PC-3 (cell line): Measurements from ENCODE around the gene GSDME. TPM values are rescaled to one million over a fixed set of nuclear protein-coding genes. Genes with fewer than 3 reads are reported as not detected.

Experiments used
- ATAC-seq: fragments of 200-7000 bp; cut with Tn5 transposase; 2 replicates; pipeline ENCODE4 v1.9.1; 2020; ENCODE audit warnings: mild to moderate bottlenecking, moderate library complexity
- BruUV-seq: library from RNA; stranded (reverse); fragments of 400-500 nt; replicated peaks from 2 replicates; lab custom pipeline; 2021; lab: Mats Ljungman, UMichigan
- CTCF ChIA-PET: fragments of 300-600 bp; sonication (Branson Sonifier 250); formaldehyde crosslinking; loops from one replicate; lab custom pipeline; 2022; ENCODE audit warnings: antibody characterized with exemption; lab: Charles Lee
- POLR2A ChIA-PET: fragments of 300-600 bp; sonication (Branson Sonifier 250); formaldehyde crosslinking; loops from one replicate; lab custom pipeline; 2022; ENCODE audit warnings: antibody characterized with exemption; ENCODE audit not compliant: unreplicated experiment; lab: Charles Lee
- DNase-seq: peaks from one replicate; pipeline ENCODE4 v3.0.0-alpha.2; 2015
- H2AFZ ChIP-seq: fragments of 300-600 bp; sonication (generic); 2 replicates; pipeline ENCODE4 v1.6.0; 2016; ENCODE audit warnings: antibody characterized with exemption, low read length
- H3F3A ChIP-seq: fragments of 300-600 bp; sonication (generic); one replicate; pipeline ENCODE4 v1.6.0; 2017; ENCODE audit warnings: antibody characterized with exemption, low read length, control low read depth, mild to moderate bottlenecking; ENCODE audit not compliant: unreplicated experiment
- H3K27ac ChIP-seq: fragments of 300-600 bp; sonication (generic); 2 replicates; pipeline ENCODE4 v1.5.1; 2016; ENCODE audit warnings: mild to moderate bottlenecking, low read length
- H3K27me3 ChIP-seq: fragments of 300-600 bp; sonication (generic); 2 replicates; pipeline ENCODE4 v1.6.1; 2016; ENCODE audit warnings: low read length, mixed read lengths
- H3K36me3 ChIP-seq: fragments of 300-600 bp; sonication (generic); 2 replicates; pipeline ENCODE4 v1.6.1; 2016; ENCODE audit warnings: low read depth, mixed run types, low read length, mixed read lengths
- H3K4me1 ChIP-seq: fragments of 300-600 bp; sonication (generic); 2 replicates; pipeline ENCODE4 v1.5.1; 2016; ENCODE audit warnings: low read length; ENCODE audit not compliant: insufficient read depth
- H3K4me2 ChIP-seq: fragments of 300-600 bp; sonication (generic); 2 replicates; pipeline ENCODE4 v1.6.0; 2016; ENCODE audit warnings: low read length
- H3K4me3 ChIP-seq: fragments of 300-600 bp; sonication (generic); 2 replicates; pipeline ENCODE4 v1.5.1; 2016; ENCODE audit warnings: mild to moderate bottlenecking, low read length, mixed read lengths
- H3K79me2 ChIP-seq: fragments of 300-600 bp; sonication (generic); 2 replicates; pipeline ENCODE4 v1.6.1; 2017; ENCODE audit warnings: low read length, mixed read lengths
- H3K9ac ChIP-seq: fragments of 300-600 bp; sonication (generic); 2 replicates; pipeline ENCODE4 v1.6.0; 2016; ENCODE audit warnings: mild to moderate bottlenecking, low read length
- H3K9me2 ChIP-seq: fragments of 300-600 bp; sonication (generic); replicated peaks from 2 replicates; pipeline ENCODE4 v1.6.1; 2016; ENCODE audit warnings: mixed run types, low read length, mixed read lengths
- H3K9me3 ChIP-seq: fragments of 300-600 bp; sonication (generic); 2 replicates; pipeline ENCODE4 v1.6.1; 2016; ENCODE audit warnings: low read length, mixed read lengths
- H4K20me1 ChIP-seq: fragments of 300-600 bp; sonication (generic); 2 replicates; pipeline ENCODE4 v1.6.1; 2016; ENCODE audit warnings: low read length, mixed read lengths
- EZH2 ChIP-seq: fragments of 300-600 bp; sonication (generic); IDR thresholded peaks from one replicate; pipeline ENCODE4 v1.6.1; 2017; ENCODE audit warnings: antibody characterized with exemption, mild to moderate bottlenecking, low read length; ENCODE audit not compliant: unreplicated experiment
- EZH2phosphoT487 ChIP-seq: fragments of 300-600 bp; sonication (generic); IDR thresholded peaks from 2 replicates; pipeline ENCODE4 v1.6.1; 2018; ENCODE audit warnings: mild to moderate bottlenecking, antibody characterized with exemption, low read length, borderline replicate concordance
- intact Hi-C: fragments of 100-400 bp; cut with micrococcal nuclease; formaldehyde crosslinking; loops from 2 replicates; pipeline ENCODE4 v1.9.0; 2023
- total RNA-seq: library from RNA; depleted of rRNA; stranded (reverse); fragments of >200 nt; gene quantifications from 2 replicates; pipeline ENCODE4 v1.2.3, GENCODE V29; 2014
- TF ChIP-seq, protein P1 (sequence below): fragments of 300-600 bp; sonication (generic); conservative IDR thresholded peaks from 2 replicates; pipeline ENCODE4 v1.5.1; 2017; ENCODE audit warnings: antibody characterized with exemption, low read depth, mild to moderate bottlenecking, low read length

Gene GSDME
- total RNA-seq, 1 experiment from 2014 or later: 12.0 TPM

DNA sequence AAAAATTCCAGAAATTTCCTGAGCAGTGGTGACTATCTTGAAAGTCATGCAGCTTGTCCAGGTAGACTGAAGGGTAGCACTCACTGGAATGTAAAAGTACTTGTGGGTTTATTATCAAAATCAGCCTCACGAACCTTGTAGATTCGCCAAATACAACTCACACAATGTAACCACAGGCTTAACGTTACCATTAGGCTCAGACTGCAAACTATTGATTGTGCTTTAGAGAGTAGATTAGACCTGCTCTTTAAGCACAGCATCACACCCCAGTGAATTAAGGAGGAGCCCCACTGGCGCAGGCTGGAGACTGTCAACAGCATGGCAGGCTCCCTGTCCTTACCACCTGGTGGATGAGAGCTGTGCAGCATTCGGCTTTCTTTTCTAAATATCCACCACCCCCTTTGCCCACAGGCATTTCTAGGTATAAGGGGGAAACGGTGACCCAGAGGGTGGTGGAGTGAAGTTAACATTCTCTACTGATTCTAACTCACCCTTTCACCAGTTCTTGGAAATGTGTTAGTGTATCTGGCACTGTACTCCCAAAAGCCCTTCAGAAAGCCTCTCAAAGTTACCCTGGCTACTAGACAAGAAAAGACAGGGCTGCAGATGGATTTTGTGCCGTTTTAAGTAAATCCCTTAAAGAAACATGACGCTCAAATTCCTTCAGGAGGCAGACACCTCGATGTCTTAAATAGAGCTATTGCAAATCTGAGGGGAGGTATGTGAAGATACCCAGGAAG lies 56.6 kb downstream of the GSDME start:
- H3K36me3 ChIP-seq: no peaks in the 10 kb centered on the region
- no peak overlapping the region for H3K9ac ChIP-seq
- H3F3A ChIP-seq: no peaks in the 10 kb centered on the region
- H3K79me2 ChIP-seq: no peaks in the 10 kb centered on the region
- no peaks in the 10 kb centered on the region for H4K20me1 ChIP-seq
- H3K4me3 ChIP-seq: no peak overlapping the region
- no peak overlapping the region for H2AFZ ChIP-seq
- CTCF ChIA-PET: no interaction called here
- no peak for TF ChIP-seq EZH2phosphoT487
- TF ChIP-seq, protein P1, sequence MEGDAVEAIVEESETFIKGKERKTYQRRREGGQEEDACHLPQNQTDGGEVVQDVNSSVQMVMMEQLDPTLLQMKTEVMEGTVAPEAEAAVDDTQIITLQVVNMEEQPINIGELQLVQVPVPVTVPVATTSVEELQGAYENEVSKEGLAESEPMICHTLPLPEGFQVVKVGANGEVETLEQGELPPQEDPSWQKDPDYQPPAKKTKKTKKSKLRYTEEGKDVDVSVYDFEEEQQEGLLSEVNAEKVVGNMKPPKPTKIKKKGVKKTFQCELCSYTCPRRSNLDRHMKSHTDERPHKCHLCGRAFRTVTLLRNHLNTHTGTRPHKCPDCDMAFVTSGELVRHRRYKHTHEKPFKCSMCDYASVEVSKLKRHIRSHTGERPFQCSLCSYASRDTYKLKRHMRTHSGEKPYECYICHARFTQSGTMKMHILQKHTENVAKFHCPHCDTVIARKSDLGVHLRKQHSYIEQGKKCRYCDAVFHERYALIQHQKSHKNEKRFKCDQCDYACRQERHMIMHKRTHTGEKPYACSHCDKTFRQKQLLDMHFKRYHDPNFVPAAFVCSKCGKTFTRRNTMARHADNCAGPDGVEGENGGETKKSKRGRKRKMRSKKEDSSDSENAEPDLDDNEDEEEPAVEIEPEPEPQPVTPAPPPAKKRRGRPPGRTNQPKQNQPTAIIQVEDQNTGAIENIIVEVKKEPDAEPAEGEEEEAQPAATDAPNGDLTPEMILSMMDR: no peak
- TF ChIP-seq EZH2: no peak
- intact Hi-C loops: no loop called here
- no TSS peak for BruUV-seq
- H3K27ac ChIP-seq: no peak overlapping the region
- no peaks in the 10 kb centered on the region for H3K9me2 ChIP-seq
- peak overlapping the region; percentile 47; the same call in 1 of the 2 replicates for H3K4me2 ChIP-seq
- no peaks in the 10 kb centered on the region for H3K9me3 ChIP-seq
- H3K27me3 ChIP-seq: no peaks in the 10 kb centered on the region
- ATAC-seq (no peak), DNase-seq (peak; percentile 39)
- peaks cover 37% of the 10 kb centered on the region for H3K4me1 ChIP-seq
- POLR2A ChIA-PET: no interaction called here

DNA sequence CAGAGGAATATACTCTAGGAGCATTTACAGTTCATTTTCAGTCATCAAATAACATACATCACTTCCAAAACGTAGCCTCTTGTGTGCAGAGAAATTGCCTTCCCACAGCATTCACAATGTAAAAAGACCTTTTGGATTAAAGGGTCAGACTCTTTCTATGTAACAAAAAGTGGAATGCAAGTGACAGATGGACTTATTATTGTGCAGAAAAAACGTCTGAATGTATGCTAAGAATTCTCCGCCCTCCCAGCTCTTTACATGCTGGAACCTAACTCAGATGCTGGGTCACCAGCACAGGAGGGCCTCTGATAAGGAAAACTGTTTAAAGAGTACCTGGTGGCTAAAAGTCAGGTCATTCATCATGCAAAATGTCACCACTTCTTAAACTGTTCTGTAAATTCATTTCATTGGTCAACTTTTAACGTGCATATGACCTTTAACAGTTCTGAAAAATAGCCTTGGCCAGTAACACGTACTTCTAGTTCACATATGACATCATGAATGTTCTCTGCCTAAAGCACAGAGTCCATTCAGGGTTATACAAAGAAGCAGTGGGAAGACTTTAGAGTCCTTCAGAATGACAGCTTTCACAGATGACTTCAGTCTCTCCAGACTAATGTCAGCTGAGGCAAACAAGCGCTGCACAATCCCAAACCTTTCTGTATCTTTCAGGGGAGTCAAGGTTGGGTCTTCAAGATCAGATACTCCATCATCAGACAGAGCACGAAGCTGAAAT lies 58.6 kb downstream of the GSDME start:
- H3K36me3 ChIP-seq: no peaks in the 10 kb centered on the region
- H3K4me3 ChIP-seq: no peak overlapping the region
- H2AFZ ChIP-seq: no peak overlapping the region
- H3F3A ChIP-seq: no peaks in the 10 kb centered on the region
- H4K20me1 ChIP-seq: no peaks in the 10 kb centered on the region
- intact Hi-C loops: no loop called here
- CTCF ChIA-PET: no interaction called here
- TF ChIP-seq, protein P1: no peak
- TF ChIP-seq EZH2phosphoT487 (no peak), EZH2 (no peak)
- H3K4me2 ChIP-seq: no peak overlapping the region
- BruUV-seq: TSS peak; percentile 47
- H3K27me3 ChIP-seq: no peaks in the 10 kb centered on the region
- H3K9me2 ChIP-seq: no peaks in the 10 kb centered on the region
- no peaks in the 10 kb centered on the region for H3K79me2 ChIP-seq
- DNase-seq (no peak), ATAC-seq (no peak)
- H3K27ac ChIP-seq: no peak overlapping the region
- no peaks in the 10 kb centered on the region for H3K9me3 ChIP-seq
- peaks cover 34% of the 10 kb centered on the region for H3K4me1 ChIP-seq
- no peak overlapping the region for H3K9ac ChIP-seq
- POLR2A ChIA-PET: no interaction called here

DNA sequence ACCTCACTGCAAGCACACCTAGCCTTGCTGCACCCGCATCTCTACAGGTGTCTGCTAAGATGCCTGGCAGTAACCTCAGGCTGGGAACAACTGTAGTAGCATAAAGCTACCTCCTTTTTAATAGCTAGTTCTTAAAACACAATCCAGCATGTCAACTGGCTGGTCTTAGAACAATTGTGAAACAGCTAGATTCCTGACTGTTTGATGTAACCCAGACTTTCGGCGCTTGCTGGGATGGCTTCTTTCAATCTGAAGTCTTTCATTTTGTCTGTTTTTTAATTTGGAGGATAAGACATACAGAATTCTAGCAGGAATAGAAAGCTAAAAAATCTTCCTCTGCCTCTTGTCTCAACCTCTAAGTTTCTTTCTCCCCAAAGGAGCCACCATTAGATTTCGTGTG lies 59.8 kb downstream of the GSDME start:
- ChIA-PET CTCF (no interaction called here), POLR2A (no interaction called here)
- Histone ChIP-seq H3K4me2 (no peak overlapping the region), H3K27ac (no peak overlapping the region), H3K9ac (no peak overlapping the region), H3K36me3 (no peaks in the 10 kb centered on the region), H3K4me3 (no peak overlapping the region), H3K27me3 (no peaks in the 10 kb centered on the region), H3K9me2 (no peaks in the 10 kb centered on the region), H4K20me1 (no peaks in the 10 kb centered on the region), H3K4me1 (peaks cover 22% of the 10 kb centered on the region), H3K79me2 (no peaks in the 10 kb centered on the region), H3K9me3 (no peaks in the 10 kb centered on the region), H2AFZ (no peak overlapping the region), H3F3A (no peaks in the 10 kb centered on the region)
- intact Hi-C loops: no loop called here
- DNase-seq (no peak), ATAC-seq (no peak)
- no TSS peak for BruUV-seq
- TF ChIP-seq EZH2phosphoT487 (no peak), EZH2 (no peak)
- TF ChIP-seq, protein P1: no peak
